IPS DF 19.7 (cell line): Measurements from ENCODE around the gene PNMA8B.
"Not testable (repeated sequence)": the region's sequence is repeated elsewhere in the genome, so short reads cannot be mapped to it uniquely, and the experiment has no call there.

Experiments
- DNase-seq: peaks from one replicate; pipeline ENCODE4 v3.0.0-alpha.2; 2013; ENCODE audit warnings: low read depth, low spot score

PNMA8B gene

DNA sequence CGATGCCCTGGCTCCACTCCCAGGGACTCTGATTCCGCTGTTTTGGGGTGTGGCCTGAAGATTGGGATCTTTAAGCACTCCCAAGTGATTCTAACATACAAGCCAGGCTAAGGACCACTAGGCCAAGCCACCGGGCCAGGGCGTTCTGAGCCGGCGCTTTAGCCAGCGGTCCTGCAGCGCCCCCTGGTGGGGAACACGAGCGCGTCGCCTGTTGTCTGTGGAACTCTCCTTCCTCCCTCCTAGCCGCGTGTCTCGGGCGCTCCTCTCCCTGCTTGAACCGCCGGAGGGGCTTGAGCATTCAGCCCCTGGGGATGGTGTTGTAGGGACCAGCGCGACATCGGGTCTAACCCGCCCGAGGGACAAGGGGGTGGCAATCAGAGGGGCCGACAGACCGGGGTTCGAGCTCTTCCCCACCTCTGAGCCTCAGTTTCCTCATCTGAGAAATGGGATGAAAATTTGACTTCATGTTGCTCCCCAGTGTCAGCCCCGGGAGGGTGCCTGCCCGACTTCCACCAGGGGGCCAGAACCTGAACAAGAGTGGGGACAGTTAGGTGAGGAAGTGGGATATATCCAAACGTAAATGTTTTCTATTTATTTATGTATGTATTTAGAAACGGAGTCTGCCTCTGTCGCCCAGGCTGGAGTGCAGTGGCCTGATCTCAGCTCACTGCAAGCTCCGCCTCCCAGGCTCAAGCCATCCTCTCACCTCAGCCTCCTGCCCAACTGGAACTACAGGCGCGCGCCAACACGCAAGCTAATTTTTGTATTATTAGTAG is 18.0 kb upstream of the PNMA8B start:
- DNase-seq, result no peak

DNA sequence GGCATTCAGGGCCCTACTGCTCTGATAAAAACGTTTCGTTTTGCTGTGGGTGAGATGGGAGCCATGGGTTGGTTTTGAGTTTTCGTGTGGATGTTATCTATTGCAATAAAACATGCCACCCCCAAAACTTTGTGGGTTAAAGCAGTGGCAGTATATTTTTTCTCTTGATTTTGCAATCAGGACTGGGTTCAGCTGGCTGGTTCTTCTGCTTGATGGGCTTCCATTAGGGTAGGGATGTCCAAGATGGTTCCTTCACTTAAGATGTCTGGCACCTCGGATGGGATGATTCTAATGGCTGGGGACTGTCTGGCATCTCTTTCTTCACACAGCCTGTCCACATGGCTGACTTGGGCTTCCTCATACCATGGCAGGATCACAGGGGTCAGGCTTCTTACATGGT is 15.6 kb upstream of the PNMA8B start:
- no peak for DNase-seq

DNA sequence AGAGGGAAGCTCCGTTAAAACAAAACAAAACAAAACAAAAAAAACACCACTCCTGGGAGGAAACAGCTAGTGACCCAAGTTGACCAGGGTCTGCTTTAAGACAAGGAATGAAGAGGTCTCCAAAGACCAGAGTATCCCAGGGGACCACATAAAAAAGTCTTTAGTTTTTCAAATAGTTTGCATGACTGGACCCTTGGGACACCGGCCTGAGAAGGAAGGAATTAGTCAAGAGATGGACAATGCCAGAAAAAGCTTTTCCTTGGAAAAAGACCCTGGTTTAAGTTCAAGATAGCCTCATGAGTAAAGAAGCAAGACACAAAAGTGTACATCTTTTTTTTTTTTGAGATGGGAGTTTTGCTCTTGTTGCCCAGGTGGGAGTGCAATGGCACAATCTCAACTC is 12.5 kb upstream of the PNMA8B start:
- DNase-seq, result no peak

DNA sequence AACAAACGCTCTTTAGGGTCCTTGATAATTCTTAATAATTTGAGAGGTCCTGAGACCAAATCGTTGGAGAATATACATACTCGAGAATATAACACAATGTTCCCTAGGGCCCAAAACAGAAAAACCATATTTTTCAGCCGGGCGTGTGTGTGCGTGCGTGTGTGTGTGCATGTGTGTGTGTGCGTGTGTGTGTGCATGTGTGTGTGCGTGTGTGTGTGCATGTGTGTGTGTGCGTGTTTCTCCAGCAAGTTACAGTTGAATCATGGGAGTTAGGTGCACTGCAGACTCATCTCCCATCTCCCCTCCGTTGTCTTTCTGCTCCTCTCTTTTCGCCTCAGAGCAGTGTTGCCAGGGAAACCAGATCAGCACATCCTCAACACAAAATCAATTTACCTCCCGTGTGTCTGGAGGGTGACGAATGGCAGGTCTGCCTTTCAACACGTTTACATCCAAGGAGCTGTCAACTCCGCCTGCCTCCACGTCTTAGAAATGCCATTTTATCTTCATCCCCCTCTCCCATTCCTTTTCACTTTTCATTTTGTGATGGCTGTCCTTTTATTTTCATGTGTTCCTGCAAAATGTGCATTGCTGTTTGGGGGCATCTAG is 8.3 kb upstream of the PNMA8B start:
- no peak for DNase-seq

DNA sequence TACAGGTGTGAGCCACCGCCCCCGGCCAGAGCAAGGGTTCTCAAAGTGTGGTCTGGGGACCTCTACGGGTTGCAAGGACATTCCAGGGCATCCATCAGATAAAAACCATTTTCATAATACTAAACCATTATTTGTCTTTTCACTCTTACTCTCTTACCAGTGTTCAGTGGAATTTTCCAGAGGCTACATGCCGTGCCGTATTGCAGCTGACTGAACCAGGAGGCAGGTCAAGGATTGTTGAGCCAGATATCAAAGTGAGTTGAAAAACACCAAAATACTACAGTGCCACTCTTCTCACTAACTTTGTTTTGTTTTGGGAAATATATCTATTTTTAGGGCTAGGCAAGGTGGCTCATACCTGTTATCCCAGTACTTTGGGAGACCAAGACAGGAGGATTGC is 7.2 kb upstream of the PNMA8B start:
- no peak for DNase-seq

DNA sequence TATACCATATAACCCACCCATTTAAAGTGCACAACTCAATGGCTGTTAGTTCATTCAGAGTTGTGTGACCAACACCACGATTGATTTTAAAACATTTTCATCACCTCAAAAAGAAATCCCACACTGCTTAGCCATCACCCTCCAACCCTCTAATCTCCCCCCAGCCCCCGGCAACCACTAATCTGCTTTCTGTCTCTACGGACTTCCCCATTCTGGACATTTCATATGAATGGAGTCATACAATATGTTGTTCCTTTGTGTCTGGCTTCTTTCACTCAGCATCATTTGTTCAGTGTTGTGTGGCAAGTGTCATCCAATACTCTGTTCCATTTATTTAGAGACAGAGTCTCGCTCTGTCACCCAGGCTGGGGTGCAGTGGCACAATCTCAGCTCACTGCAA is 4.0 kb upstream of the PNMA8B start:
- no peak for DNase-seq

DNA sequence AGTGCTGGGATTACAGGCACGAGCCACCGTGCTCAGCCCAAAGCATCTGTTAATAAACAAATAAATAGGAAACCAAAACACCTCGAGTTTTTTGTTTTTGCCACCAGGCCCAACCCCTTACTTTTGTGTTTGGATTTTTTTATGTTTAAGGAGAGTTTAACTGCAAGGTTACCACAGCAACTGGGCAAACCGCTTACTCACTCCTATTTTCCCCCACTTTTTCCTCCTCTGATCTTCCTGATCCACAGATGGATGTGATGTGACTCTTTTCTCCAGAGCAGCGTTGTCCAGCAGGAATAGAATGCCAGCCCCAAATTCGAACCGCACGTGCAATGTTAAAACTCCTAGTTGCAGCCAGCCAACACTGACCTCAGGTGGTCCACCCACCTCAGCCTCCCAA is 2.1 kb upstream of the PNMA8B start:
- DNase-seq, result no peak

DNA sequence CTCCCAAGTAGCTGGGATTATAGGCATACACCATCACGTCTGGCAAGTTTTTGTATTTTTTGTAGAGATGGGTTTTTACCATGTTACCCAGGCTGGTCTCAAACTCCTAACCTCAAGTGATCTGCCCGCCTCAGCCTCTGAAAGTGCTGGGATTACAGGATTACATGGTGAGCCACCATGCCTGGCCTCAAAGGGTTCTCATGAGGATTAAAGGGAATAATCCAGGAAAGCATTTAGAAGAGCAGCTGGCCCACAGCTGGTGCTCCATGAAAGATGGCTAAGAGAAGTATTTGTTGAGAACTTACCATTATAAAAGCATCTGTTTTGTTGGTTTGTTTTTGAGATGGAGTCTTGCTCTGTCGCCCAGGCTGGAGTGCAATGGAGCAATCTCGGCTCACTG is 1.2 kb upstream of the PNMA8B start:
- not testable (repeated sequence) for DNase-seq

DNA sequence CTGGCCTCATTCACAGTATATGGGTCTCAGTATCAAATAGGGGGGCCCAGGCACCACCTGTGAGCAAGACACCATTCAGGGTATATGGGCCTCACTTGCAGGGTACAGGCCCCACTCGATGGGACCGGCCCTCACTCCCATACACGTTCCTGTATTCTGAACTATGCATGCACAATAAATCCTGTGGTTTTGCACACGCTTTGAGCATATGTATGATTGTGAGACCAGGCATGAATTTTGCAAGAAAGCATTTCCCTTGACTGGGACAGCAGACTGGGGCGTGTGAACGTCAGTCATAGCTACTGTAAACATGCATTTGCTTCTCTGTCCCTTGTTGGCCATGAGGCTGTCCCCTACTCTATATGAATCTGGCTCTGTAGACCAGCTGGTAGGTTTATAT is 637 bp upstream of the PNMA8B start:
- DNase-seq, result no peak

DNA sequence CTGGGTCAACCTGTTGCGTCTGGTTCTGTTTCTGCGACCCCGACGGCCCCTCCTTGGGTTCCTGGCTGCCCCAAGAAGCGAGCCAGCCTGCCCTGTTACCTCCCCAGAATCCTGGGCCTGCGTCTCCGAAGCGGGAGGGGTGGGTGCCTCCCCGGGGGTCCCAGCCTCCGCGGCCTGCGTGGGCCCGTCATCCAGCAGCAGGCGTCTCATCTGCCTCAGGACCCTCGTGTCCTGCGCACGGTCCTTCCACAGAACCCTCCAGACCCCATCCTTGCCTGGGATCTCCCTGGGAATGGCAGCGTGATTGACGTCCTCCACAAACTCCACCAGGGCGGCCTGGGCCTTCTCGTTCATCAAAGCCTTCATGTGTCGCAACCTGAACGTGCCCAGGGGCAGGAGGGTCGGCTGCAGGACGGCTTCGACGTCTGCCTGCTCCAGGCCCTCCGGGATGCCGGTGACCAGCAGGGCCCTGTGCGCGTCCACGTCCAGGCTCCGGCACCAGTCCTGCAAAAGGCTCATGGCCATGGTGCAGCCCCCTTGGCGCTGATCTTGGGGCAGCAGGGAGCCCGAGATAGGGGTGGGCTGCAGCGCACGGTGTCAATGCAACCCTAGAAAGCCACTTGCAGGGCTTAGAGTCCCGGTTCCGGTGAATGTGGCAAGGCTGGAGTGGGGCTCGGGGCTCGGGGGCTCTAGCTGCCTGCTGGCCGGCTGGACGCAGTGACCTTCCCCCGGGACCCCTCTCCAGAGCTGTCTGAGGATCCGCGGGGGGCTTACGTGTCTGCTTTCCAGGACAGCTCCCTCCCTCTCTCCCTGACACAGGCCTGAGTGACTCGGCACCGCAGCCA is 504 bp downstream of the PNMA8B start:
- no peak for DNase-seq

DNA sequence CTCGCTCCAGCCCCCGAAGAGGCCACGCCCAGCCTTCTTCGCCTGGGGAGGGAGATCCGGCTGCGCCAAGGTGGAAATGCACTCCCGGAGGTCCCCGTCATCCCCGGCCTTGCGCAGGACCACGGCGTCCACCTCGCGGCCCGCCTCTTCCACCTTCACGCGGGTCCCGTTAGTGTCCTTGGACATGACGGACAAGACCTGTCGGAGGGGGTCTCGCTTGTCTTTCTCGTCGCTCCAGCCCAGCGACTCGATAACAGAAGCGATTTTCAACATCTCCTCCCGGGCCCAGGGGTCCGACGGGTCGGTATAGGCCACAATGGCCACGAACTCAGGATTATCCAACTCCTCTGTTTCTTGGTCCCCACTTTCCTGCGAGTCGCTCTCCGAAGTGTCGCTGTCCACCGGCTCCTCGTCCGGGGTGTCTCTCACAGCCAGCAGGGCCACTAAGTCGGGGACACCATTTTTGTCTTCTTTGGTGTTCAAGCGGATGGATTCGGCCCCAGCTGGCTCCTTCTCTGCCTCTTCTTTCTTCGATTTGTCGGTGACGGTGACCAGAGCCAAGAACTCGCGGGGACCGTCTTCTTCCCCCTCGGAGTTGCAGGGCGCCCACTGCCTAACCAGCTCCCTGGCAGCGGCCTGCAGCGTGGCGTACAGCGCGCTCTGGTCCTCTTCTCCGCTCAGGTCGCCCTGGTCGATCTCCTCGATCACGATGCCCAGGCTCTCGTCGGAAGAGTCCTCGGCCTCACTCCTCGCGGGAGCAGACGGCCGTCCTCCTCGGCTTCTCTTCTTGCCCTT is 1.3 kb downstream of the PNMA8B start:
- no peak for DNase-seq

DNA sequence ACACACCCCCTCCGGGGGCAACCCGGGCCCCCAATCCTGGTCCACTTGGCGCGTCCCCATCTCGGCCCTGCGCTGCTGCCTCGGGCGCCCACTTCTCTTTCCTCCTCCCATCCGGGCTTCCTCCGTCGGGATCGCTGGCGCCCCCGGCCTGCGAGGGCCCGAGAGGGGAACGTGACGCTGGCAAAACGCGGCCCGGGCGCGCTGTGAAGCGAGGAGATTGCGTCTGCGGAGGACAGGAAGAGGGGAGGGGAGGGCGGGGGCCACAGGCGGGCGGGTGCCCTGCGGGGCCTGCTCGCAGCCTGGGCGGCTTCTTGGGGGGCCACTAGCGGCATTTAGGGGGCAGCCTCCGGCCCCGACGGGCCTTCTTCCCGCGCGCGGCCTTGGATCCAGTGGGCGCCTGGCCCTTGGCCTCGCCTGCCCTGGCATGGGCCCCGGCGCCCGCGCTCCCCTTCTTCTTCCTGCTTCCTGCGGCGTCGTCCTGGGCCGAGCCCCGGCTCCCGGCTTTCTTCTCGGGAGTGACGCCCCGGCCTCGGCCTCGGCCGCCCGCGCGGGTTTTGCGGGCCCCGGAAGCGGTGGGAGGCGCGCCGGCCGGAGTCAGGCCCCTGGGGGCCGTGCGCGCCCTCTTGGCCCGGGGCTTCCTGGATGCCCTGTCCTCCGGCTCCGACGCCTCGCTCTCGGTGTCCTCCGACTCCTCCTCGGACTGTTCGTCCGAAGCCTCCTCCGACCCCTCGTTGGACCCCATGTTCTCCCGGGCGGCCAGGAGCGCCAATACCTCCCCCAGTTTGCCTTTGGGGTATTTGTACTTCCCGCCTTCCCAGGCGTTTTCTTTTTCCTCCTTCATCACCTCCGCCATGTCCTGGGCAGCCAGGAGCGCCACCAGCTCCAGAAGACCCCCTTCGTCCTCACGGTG is 2.2 kb downstream of the PNMA8B start:
- DNase-seq, result no peak

DNA sequence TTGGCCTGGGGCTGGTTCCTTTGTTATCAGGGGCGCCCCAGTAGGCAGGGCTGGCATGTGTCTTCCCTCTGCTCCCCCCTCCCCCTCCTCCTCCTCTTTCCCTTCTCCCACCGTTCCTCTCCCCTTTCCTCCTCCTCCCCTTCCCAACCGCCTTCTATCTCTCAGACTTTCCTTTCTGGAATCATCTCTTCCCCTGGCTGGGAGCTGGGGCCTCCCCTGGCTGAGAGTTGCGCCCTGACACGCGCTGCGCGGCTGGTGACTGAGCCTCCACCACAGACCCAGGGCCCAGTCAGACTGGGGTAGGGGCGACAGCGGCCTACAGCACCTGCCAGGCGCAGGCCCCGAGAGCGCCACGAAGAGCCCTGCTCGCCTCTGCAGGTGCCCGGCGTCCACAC is 2.8 kb downstream of the PNMA8B start:
- DNase-seq, result no peak

DNA sequence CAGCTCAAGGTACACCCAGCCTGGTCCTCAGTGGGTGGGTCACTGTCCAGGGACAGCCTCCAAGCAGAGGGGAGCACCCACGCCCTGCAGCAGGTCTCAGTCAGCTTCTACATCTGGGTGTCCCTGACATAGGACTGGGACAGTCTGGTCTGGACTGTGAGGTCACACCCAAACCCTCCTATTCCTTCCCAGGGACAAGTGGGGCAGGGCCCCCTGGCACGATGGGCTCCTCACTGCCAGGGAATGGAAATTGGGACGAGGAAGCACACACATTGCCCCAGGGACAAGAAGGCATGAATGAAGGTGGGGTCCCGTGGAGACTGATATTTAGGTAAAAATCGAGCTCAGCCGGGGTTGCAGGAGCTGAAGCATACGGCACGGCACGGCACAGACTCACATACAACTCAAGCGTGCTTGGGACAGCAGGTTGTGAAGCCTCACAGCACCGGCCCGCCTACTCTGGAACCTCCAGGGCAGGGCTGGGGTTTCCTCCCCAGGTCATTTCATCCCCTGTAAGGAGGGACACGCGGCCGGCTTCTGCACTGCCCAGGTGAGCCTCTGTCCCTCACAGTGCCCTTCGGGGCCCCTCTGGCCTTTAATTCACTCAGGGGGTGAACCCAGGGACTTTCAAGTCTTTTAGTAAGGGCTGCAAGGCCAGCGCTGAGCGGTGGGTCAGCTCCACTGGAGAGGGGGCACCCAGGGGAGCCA is 3.5 kb downstream of the PNMA8B start:
- no peak for DNase-seq

DNA sequence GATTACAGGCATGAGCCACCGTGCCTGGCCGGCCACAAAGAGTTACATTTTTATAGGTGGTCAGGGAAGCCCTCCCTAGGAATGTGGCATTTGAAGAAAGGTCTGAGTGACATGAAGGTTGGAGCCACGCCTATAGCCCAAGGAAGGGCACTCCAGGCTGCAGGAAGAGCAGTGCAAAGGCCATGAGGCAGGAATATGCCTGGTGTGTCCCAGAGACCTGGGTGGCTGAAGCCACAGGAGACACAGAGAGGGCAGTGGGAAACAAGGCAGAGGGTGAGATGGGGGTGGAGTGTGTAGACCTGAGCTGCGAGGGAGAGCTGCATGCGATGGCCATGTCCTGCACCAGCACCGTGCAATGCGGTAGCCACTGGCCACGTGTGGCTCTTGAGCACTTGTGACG is 4.9 kb downstream of the PNMA8B start:
- DNase-seq, result no peak

DNA sequence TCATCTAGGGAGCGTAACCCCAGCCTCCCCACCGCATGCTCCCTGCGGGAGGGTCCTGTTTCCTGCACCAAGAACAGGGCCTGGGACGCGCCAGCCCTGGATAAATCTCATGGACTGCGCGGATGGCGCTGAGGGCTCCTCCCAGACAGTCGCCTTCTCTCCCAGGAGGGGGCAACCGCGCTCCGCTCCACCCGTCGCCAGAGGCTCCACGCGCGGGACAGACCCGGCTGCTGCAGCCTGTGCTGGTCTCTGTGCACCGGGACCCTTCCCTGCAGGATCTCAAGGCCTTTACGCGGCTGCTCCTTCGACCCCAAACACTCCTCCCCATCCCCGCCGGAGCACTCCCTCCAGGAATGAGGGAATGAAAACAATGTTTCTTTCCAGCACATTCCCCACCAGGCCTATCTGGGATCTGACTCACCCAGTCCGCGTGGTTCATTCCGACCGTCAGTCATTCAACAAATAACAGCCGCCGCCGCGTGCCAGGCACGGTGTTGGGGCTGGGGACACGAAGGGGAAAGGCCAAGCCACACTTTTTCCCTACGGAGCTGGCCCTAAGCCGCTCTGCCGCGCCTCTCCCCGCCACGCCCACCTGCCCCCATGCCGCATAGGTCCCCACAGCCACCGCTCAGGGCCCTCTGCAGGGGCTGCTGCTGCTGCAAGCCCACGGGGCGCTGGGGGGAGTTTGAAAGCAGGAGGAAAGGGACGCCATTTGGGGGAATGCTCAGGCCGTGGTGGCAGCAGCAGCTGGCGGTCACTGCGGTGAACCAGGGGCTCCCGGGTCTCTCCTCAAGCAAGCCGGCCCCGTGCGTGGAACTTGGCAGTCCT is 6.0 kb downstream of the PNMA8B start:
- no peak for DNase-seq

DNA sequence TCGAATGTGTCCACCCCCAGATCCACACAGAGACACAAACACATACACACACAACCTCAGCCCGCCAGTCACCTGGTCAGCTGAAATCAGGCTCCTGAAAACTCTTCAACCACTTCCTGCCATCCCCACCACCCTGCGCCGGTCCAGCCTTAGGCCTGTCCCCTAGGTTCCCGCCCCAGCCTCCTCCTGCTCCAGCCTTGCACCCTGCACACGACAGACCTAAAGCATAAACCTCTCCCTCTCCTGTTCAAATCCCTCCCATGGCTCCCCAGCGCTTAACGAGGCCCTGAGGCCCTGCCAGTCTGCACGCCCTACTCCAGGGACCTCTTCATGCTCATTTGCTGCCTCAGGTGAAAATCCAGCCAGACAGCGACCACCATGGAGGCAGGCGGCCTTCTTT is 7.1 kb downstream of the PNMA8B start:
- no peak for DNase-seq

DNA sequence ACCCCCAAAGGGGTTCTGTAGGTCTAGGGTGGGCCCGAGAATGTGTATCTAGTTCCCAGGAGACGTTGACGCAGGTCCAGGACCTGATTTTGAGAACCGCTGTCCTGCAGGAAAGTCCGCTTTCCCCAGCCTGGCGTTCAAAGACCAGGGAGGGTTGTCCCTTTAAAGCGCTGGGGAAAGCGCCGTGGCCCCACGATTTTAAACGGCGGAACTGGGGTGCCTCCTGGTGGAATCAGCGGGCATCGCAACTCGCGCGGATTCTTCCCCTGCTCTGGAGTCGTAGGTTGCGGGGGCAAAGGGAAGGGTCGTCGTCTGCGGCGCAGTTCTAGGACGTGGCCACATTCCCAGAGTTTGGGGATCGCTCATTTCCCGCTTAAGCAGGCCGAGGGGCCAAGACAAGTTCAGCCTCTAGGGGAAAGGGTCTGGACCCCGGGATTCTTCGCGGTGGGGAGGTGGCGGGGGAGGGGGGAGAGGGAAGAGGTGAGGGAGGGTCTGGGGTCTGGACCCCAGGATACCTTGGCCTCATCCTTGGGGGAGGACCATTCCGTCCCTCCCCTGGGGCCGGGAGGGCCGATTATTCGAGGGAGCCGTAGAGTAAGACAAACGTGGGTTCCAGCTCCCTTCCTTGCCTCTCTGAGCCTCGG is 7.7 kb downstream of the PNMA8B start:
- DNase-seq, result no peak
